GM21367 (cell line): Measurements from ENCODE around the gene FMO2.
"Not testable (repeated sequence)": the region's sequence is repeated elsewhere in the genome, so short reads cannot be mapped to it uniquely, and the experiment has no call there.

Experiments
- ATAC-seq: cut with Tn5 transposase; IDR thresholded peaks from one replicate; pipeline ENCODE4 v1.9.1; 2021; ENCODE audit not compliant: unreplicated experiment

FMO2 gene

GRCh38 chr1:171218661-171219060 is 33.6 kb downstream of the FMO2 start:
- no peak for ATAC-seq

DNA sequence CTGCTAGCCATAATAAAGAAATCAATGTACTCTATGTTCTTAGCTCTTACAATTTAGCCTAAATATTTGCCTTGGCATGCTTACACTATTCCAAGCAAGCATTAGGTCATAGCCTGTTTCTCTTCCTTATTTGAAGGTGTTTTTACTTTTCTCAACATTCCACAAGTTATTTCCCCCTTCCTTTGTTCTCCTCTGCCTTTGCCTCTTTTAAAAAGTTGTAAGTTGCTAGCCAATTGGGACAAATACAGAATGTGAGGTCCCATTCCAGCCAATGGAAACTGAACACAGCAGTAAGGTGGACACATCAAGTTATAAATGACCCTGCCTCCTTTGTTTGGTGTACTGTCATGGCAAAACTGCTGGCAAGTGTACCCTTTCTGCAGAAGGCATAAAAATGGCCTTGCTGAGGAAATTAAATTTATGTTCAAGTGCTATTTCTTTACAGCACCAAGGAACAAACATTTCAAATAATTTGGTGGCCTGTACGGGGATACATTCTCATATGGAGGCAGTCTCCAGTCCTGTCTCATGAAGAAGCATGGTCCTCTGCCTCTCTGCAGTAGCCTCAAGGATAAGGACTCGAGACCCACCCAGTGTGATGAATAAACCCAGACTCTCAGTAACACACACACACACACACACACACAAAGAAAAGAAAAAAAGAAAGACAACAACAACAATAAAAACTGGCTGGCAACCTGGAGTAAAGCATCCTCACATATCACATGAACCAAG is 34.4 kb downstream of the FMO2 start:
- ATAC-seq = no peak

GRCh38 chr1:171220081-171220420 is 35.0 kb downstream of the FMO2 start:
- no peak for ATAC-seq

DNA sequence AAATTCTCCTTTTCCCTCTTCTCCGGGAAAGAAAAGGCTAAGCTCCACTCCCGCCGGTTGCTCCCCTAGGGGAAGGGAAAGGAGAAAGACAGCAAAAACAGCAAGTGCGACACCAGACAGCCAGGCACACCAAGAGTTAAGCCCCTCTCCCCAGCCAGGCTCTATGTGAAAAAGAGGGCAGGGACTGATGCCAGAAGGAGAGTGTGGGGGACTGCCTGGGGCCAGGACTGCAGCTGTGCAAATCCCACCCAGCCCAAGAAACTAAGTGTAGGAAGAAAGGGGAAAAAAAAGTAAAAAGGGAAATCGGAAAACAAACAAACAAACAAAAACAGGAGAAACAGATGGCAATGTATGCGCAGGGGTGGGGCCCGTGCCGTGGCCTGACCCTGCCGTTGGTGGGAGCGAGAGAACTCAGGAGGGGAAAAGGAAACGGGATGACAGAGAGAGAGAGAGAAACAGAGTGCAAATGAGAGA is 35.5 kb downstream of the FMO2 start:
- no peak for ATAC-seq

- no peak for ATAC-seq
These were observed 36.8 kb downstream of the FMO2 start for GRCh38 chr1:171221665-171222591.

GRCh38 chr1:171222936-171223335 is 37.8 kb downstream of the FMO2 start:
- ATAC-seq = no peak

GRCh38 chr1:171224257-171224656 is 39.2 kb downstream of the FMO2 start:
- not testable (repeated sequence) for ATAC-seq

DNA sequence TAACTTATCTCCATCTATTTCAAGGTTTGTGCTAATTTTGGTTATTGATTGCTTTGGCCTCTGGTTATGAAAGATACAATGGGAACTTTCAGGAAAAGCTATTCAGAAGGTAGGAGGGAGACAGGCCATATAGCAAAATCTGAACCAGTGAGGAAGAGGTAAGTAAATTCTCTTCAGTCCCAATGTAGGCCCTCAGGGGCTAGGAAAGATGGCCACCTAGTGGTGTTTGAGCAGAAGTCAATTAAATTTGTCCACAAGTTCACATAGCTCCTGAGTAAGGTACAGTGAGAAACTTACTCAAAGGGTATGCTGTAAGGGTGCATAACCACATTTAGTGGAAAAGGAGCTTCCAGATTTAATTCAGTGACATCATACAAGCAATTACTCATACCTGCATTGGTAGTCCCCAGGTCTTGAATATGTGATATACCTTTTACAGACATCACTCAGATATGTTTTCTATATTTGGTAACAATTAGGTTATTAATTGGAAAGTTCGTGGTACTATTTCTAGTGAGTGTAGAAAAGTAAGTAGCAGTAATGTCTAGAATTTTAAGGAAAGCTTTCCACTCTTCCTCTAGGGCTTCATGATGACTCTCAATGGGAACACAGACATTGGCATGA is 41.8 kb downstream of the FMO2 start:
- ATAC-seq = peak; percentile 97

DNA sequence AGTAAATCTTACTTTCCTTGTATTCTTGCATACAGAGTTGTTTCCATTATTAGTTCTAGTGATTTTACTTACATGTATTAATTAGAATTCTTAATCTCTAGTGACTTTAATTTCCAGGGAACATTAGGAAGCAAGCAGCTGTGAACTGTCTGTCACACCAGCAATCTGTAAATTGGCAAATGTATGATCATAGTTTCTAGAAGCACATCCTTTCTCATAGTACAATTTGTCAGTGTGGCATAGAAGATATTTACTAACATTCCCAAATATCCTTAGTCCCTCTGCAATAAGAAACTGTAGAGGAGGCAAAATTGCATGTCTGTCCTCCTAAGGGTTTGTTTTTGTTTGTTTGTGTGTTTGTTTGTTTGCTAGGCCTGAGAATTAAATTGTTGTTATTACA is 46.2 kb downstream of the FMO2 start:
- ATAC-seq = no peak

DNA sequence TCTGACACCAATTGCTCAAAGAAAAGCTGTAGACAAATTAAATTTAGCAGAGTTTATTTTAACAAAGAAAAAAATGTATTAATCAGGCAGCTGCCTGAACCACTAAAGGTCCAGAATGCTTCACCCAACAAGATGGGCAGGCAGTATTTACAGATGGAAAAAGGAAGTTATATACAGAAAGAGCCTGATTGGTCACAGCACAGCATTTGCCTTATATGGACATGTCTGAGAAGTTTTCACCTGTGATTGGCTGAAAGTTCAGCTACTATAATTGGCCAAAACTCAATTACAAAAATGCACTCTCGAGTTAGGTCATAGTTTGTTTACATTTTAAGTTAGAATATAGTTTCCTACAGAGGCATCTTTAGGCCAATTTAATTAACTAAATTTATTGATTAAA is 48.1 kb downstream of the FMO2 start:
- no peak for ATAC-seq

GRCh38 chr1:171236231-171236630 is 51.1 kb downstream of the FMO2 start:
- ATAC-seq = not testable (repeated sequence)

DNA sequence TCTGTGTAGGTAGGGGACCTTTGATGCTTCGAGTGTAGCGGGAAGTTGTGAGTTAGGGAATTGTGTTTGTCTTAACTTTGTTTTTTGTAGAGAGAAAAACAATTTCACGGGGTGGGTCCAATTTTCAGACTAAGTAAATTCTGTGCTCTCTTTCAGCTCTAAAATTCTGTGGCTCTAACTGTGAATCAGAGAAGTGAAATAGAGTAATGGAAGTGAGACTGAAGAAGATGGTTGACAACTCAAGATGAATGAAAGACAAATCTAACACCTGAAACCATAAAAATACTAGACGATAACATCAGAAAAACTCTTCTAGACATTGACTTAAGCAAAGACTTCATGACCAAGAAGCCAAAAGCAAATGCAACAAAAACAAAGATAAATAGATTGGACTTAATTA is 58.8 kb downstream of the FMO2 start:
- no peak for ATAC-seq

DNA sequence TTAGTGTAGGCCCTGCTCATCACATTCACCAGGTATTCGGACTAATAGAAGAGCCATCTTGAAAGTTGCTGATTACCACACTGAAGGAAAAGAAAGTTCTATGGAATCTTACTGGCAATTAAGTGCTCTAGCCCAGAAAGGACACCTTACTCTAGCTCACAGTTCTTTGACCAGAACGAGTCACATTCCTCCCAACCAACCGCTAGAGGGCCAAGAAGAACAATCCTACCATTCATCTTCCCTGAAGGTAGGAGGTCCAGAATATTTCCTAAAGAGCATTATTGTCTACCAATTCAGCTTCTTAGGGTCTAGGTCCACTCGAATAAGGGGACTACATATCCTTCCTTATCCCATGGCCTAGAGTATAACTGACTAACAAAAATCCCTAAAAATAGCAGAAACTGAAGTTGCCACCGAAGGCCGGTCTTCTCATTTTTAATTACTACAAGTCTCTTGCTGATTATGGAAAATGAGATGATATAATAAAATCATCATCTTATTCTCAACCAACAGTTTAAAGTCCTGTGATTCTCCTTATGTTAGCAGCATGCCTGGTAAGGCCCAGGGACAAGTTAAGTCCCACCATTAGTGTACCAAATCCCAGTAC is 60.5 kb downstream of the FMO2 start:
- peak; percentile 82 for ATAC-seq

- no peak for ATAC-seq
These were observed 62.4 kb downstream of the FMO2 start for GRCh38 chr1:171247501-171247900.

DNA sequence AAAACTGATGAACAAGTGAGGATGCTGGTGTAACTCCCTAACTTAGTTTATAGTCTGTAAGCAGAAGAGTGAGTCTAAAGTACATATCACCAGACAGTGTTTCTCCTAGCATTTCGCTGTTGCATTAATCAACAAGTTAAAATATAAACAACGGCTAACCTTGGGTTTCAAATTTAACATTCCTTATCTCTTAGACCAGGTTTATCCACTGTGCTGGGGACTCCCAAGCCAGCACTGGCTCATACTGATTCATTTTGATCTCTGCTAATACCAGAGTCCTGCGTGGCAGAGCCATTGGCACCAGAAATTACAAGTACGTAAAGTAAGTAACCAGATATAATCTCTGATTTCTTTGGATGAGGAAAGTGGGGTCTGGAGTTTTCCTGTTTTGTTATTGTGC is 63.2 kb downstream of the FMO2 start, which contains the start of gene FMO1:
TSS of gene FMO1 (plus strand) at position 193 of the 400 bp plus-strand sequence. CDS start 9,594 bp downstream, outside the sequence.
- no peak for ATAC-seq

DNA sequence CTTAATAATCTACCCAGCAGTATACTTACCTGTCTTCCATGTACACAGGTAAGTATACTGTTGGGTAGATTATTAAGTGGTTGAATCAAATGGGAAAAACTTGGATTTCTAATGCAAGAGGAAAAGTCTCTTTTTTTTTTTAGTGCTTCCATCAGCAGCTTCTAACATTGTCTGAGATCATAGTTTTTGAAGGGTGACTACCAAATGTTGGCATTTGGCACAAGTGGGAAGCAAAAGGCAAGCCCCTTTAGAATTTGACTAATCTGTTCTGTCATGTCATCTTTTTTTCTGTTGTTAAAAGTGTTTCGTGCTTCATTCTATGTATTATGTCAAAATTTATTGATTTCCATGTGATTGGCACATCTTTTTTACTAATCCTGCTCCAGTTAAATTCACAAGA is 63.7 kb downstream of the FMO2 start:
- ATAC-seq = no peak

DNA sequence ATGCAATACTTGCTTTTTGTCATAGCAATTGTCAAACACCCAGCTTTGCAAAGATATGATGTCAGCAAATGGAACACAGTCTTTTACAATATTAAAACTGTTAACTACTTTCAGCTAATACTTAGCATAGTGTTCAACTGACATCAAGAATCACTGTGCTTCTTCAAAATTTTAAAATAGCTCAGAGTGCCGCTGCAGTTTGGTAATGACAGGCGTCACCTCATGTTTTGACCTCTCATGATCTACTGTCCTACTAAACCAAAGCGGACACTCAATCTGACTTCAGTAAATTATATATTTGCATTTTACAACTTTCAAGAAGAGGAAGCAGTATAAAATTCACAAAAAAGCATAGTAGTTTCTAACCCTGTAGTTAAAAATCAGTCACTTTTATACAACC is 65.2 kb downstream of the FMO2 start:
- no peak for ATAC-seq

DNA sequence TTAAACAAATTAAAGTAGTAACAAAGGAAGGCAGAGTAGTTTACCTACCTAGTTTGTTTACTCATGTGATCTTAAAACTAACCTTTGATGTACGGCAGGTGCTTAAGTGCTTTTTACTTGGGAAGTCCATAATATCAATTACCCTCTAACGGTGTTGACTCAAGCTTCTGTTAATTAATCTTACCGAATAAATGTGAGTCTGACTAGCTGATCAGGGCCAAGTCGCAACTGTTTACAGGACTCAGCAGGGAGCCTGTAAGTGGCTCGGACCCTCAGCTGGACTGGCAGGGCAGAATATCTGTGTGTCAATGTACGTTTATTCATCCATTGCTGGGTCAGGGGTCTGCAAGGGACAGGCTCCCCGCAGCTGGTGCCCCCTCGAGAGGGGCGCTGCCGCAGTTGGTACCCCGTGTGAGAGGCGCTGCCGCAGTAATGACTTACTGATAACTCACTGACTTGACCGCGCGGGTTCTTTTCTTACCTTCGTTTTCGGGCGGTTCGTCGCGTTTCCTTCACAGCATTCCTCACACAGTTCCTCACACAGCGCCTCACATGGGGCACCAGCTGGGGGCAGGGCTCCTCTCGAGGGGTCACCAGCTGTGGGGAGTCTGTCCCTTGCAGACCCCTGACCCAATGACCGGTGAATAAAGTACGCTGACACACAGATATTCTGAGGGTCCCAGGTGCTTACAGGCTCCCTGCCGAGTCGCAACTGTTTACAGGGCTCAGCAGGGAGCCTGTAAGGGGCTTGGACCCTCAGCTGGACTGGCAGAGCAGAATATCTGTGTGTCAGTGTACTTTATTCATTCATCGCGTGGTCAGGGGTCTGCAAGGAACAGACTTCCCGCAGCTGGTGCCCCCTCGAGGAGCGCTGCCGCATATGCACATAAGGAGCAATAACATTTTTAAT is 66.2 kb downstream of the FMO2 start:
- no peak for ATAC-seq

DNA sequence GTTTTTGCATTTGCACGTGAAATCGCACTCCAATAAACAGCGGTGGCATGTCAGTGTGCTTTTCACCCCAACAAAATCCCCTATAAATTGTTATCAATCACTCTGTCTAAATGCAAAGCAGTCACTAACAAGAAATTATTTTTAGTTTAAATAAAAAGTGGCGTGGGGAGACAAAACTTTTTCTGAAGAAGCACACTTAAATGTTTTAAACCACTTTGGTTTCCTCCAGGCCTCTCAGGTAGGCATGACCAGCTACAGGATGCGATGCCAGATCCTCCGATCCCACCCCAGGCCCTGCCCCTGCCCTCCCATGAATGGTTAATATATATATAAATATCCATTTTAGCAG is 66.8 kb downstream of the FMO2 start:
- ATAC-seq = no peak

DNA sequence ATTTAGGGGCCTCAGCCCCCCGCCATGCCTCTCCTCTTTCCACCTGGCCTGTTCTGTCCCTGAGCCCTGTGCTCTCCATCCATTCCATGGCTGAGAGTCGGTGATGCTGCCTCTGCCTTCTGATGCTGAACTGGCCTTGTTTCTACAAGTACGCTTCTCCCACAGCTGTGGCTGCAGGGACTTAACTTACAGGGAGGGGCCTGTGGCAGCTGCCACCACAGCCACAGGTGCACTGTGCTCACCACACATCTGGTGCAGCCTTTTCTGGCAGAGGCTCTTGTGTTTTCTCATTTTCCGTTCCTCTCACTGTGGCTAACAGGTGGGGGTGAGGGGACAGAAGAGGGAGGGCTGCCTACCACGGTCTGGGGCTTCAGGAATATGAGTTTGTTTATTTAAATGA is 67.4 kb downstream of the FMO2 start:
- ATAC-seq = peak; percentile 89
